ENCODE data around the gene CNTNAP2. TPM values are rescaled to one million over a fixed set of nuclear protein-coding genes. Genes with fewer than 3 reads are reported as not detected.

Gene CNTNAP2
- total RNA-seq, 2 donors from 2014 or later = 171 to 228 TPM

- no peaks in the 10 kb centered on the region for H3K27me3 Mint-ChIP-seq (ENCODE audit: insufficient read depth)
- H3K36me3 ChIP-seq (ENCODE audit: control insufficient read depth, insufficient read depth, low read length) = no peaks in the 10 kb centered on the region
- H3K4me1 ChIP-seq (ENCODE audit: control insufficient read depth, insufficient read depth, low read length) = no peaks in the 10 kb centered on the region
- H3K27ac ChIP-seq (ENCODE audit: low read depth, low read length) = no peak overlapping the region
- no peak for DNase-seq
- WGBS, 2 experiments (ENCODE audit: insufficient coverage in 1 of 2, insufficient read length in 1 of 2) = 93 to 94% methylated on average over 8 to 12 of the region's 12 CpGs
- H3K9me3 ChIP-seq (ENCODE audit: control insufficient read depth, low read length) = peaks cover 16% of the 10 kb centered on the region
- no peak overlapping the region for H3K4me3 Mint-ChIP-seq
- H3K9me3 Mint-ChIP-seq = peaks cover 5% of the 10 kb centered on the region
- H3K27ac Mint-ChIP-seq = no peak overlapping the region
- H3K9ac ChIP-seq (ENCODE audit: extremely low read depth, low read length, poor library complexity, severe bottlenecking) = no peak overlapping the region
- no peaks in the 10 kb centered on the region for H3K36me3 Mint-ChIP-seq (ENCODE audit: low read depth)
- no peak overlapping the region for H3K4me3 ChIP-seq (ENCODE audit: low read length)
- H3K4me1 Mint-ChIP-seq = peaks cover 1% of the 10 kb centered on the region
- TF ChIP-seq, protein P1, sequence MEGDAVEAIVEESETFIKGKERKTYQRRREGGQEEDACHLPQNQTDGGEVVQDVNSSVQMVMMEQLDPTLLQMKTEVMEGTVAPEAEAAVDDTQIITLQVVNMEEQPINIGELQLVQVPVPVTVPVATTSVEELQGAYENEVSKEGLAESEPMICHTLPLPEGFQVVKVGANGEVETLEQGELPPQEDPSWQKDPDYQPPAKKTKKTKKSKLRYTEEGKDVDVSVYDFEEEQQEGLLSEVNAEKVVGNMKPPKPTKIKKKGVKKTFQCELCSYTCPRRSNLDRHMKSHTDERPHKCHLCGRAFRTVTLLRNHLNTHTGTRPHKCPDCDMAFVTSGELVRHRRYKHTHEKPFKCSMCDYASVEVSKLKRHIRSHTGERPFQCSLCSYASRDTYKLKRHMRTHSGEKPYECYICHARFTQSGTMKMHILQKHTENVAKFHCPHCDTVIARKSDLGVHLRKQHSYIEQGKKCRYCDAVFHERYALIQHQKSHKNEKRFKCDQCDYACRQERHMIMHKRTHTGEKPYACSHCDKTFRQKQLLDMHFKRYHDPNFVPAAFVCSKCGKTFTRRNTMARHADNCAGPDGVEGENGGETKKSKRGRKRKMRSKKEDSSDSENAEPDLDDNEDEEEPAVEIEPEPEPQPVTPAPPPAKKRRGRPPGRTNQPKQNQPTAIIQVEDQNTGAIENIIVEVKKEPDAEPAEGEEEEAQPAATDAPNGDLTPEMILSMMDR (conservative IDR thresholded peaks at IDR 0.05) = peak; percentile 54
- H3K27me3 ChIP-seq (ENCODE audit: control insufficient read depth, insufficient read depth, low read length, poor library complexity, severe bottlenecking) = no peaks in the 10 kb centered on the region
These were observed 664.9 kb downstream of the CNTNAP2 start for GRCh38 chr7:146781352-146782116.

DNA sequence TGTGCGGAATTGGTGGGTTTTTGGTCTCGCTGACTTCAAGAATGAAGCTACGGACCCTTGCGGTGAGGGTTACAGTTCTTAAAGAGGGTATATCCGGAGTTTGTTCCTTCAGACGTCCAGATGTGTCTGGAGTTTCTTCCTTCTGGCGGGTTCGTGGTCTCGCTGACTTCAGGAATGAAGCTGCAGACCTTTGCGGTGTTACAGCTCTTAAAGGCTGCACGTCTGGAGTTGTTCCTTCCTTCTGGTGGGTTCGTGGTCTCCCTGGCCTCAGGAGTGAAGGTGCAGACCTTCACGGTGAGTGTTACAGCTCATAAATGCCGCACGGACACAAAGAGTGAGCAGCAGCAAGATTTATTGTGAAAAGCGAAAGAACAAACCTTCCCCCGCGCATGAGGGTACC is 670.7 kb downstream of the CNTNAP2 start:
- no peak overlapping the region for H3K4me3 Mint-ChIP-seq
- no peaks in the 10 kb centered on the region for H3K36me3 ChIP-seq (ENCODE audit: control insufficient read depth, insufficient read depth, low read length)
- no peaks in the 10 kb centered on the region for H3K27me3 Mint-ChIP-seq (ENCODE audit: insufficient read depth)
- no peak overlapping the region for H3K4me3 ChIP-seq (ENCODE audit: low read length)
- 92 to 94% methylated on average over 13 to 18 of the region's 18 CpGs for WGBS, 2 experiments (ENCODE audit: insufficient coverage in 1 of 2, insufficient read length in 1 of 2)
- H3K9ac ChIP-seq (ENCODE audit: extremely low read depth, low read length, poor library complexity, severe bottlenecking) = no peak overlapping the region
- TF ChIP-seq, protein P1 (conservative IDR thresholded peaks at IDR 0.05) = no peak
- no peaks in the 10 kb centered on the region for H3K27me3 ChIP-seq (ENCODE audit: control insufficient read depth, insufficient read depth, low read length, poor library complexity, severe bottlenecking)
- H3K36me3 Mint-ChIP-seq (ENCODE audit: low read depth) = peaks cover 4% of the 10 kb centered on the region
- no peak for DNase-seq
- H3K4me1 Mint-ChIP-seq = peaks cover 20% of the 10 kb centered on the region
- H3K27ac ChIP-seq (ENCODE audit: low read depth, low read length) = no peak overlapping the region
- H3K9me3 ChIP-seq (ENCODE audit: control insufficient read depth, low read length) = peaks cover 33% of the 10 kb centered on the region
- H3K4me1 ChIP-seq (ENCODE audit: control insufficient read depth, insufficient read depth, low read length) = no peaks in the 10 kb centered on the region
- no peak overlapping the region for H3K27ac Mint-ChIP-seq
- peaks cover 14% of the 10 kb centered on the region for H3K9me3 Mint-ChIP-seq

DNA sequence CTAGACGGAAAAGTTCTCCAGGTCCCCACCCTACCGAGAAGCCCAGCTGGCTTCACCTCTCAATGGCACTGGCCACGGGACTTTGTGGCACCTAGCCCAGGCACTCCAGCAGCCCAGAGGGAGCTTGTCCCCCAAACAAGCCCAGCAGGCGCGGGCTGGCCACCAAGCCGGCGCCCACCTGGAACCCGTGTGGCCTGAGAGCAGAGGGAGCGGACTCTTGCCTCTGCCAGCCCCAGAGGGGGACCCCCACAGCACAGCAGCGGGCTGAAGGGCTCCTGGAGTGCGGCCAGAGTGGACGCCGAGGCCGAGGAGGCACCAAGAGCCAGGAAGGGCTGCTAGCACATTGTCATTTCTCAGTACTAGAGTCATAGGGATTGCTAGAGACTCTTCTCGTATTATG is 671.4 kb downstream of the CNTNAP2 start:
- H3K9ac ChIP-seq (ENCODE audit: extremely low read depth, low read length, poor library complexity, severe bottlenecking) = no peak overlapping the region
- Mint-ChIP-seq H3K4me1 (peaks cover 23% of the 10 kb centered on the region), H3K4me3 (no peak overlapping the region), H3K9me3 (peaks cover 14% of the 10 kb centered on the region), H3K27me3 (ENCODE audit: insufficient read depth) (no peaks in the 10 kb centered on the region), H3K36me3 (ENCODE audit: low read depth) (peaks cover 4% of the 10 kb centered on the region), H3K27ac (no peak overlapping the region)
- WGBS, 2 experiments (ENCODE audit: insufficient coverage in 1 of 2, insufficient read length in 1 of 2) = 94 to 100% methylated on average over 1 to 15 of the region's 15 CpGs
- H3K4me1 ChIP-seq (ENCODE audit: control insufficient read depth, insufficient read depth, low read length) = no peaks in the 10 kb centered on the region
- no peak overlapping the region for H3K27ac ChIP-seq (ENCODE audit: low read depth, low read length)
- H3K36me3 ChIP-seq (ENCODE audit: control insufficient read depth, insufficient read depth, low read length) = no peaks in the 10 kb centered on the region
- H3K9me3 ChIP-seq (ENCODE audit: control insufficient read depth, low read length) = peaks cover 33% of the 10 kb centered on the region
- H3K27me3 ChIP-seq (ENCODE audit: control insufficient read depth, insufficient read depth, low read length, poor library complexity, severe bottlenecking) = no peaks in the 10 kb centered on the region
- DNase-seq = no peak
- H3K4me3 ChIP-seq (ENCODE audit: low read length) = no peak overlapping the region
- TF ChIP-seq, protein P1 (conservative IDR thresholded peaks at IDR 0.05) = no peak
